GM19193 (cell line): ENCODE data around the gene VAMP8.

Experiments
- POLR2A ChIP-seq: IDR thresholded peaks from 4 replicates; pipeline ENCODE4 v1.6.1; 2011; ENCODE audit not compliant: insufficient read depth, insufficient read length; ENCODE audit errors: extremely low read depth

VAMP8 gene

GRCh38 chr2:85600951-85601770, 23.8 kb downstream of the VAMP8 start:
- no peak for TF ChIP-seq POLR2A

GRCh38 chr2:85601771-85602475, 24.5 kb downstream of the VAMP8 start:
- no peak for TF ChIP-seq POLR2A

DNA sequence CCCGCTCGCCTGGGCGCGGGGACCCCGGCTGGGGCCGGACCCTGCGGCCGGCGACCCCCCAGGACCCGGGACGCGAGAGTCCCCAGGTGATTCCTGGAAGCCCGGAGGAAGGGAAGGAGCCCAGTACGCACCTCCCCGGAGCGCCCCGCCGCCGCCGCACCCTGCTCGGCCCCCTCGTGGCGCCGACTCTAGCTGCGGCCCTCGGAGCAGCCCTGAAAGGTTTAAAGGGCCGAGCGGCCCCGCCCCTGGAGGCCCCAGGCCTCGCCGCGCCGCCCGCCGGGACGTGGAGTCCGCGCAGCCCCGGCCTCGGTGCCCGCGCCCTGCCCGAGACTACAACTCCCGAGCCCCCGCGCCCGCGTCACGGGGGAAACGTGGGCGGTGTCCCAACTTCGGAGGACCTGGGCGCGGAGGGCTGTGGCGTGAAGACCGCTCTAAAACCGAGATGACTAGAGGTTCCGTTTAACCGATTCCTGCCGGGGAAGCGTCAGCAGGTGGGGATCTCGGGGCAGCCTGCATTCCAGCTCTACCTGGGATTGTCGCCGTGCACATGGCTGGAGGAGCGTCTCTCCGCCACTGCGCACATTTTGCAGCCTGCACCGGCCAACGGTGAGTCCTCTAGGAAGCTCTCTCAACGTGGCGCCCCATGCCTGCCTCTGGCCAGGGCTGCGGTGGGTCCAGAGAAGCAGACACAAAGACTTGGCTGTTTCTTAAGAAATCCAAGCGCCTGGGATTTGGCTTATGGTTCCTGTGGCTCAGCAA, 25.3 kb downstream of the VAMP8 start, which contains the start of gene TMEM150A:
Gene TMEM150A (minus strand): TSS at position 223 of the 759 bp plus-strand sequence. CDS start 750 bp downstream, outside the sequence.
- TF ChIP-seq POLR2A = peak; percentile 65

DNA sequence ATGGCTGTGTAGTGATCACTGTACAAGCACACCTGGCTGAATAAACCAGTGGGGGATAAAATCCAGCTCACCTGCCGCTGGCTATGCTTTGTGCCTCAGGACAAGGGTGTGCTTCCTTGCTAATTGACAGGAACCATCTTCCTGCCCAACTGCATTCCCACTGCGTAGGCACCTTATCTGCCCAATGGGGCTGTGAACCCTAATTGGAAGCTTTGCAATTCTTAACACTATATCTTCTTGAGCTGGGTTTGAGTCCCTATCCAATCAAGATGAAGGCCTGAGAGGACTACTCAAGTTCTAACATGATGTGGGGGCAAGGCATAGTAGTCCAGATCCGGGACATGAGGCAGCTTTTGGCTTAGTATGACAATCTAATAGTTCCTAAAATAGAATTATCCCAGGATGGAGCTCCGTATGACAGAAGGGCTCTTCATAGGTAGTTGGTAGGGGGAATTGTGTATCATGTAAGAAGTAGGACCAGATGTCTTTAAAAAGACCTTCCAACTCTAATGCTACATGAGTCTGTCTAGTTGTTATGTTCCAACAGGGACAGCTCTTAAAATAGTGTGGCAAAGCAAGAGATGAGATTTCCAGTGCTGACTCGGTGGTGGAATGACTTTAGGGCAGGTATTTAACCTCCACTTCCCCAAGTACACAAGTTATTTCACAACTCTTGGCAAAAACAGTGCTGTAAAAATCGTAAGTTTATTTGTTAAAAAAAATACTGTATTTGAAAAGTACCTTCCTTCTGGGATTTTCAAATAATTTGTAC, 27.4 kb downstream of the VAMP8 start:
- no peak for TF ChIP-seq POLR2A

DNA sequence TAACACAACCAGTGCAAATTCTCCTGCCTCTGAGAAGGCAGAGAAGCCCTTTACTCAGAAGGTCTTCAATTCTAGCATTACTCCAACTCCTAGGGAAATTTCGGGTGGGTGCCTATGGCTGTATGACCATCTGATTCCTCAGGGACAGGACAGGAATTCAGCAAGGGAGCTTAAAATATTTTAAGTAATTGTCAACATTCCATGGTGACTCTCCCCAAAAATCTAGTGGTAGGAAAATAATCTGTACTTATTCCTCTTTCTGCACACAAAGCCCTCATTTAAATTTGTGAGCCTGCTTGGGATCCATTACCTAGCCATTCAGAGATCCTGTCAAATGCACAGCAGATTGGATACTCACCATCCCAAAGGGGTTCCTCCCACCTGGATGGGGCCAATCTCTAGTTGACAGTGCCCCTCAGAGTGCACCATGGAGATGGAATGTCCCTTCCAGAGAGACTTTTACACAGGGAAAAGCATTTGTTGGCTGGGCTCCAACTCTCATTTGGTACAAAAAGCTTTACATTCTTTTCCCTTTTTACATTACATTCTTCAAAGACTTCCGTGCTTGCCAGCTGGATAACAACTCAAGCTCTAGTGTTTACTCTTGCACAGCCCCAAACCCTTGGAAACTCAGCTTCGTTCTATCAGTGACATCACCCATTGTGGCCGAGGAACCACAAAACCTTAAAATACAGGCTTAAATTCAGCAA, 28.2 kb downstream of the VAMP8 start:
- TF ChIP-seq POLR2A = no peak

GRCh38 chr2:85606116-85606455, 28.7 kb downstream of the VAMP8 start:
- TF ChIP-seq POLR2A = no peak

GRCh38 chr2:85607268-85608215, 30.2 kb downstream of the VAMP8 start:
- TF ChIP-seq POLR2A = no peak

- TF ChIP-seq POLR2A = no peak
Observed at GRCh38 chr2:85611217-85611704, 33.9 kb downstream of the VAMP8 start.

DNA sequence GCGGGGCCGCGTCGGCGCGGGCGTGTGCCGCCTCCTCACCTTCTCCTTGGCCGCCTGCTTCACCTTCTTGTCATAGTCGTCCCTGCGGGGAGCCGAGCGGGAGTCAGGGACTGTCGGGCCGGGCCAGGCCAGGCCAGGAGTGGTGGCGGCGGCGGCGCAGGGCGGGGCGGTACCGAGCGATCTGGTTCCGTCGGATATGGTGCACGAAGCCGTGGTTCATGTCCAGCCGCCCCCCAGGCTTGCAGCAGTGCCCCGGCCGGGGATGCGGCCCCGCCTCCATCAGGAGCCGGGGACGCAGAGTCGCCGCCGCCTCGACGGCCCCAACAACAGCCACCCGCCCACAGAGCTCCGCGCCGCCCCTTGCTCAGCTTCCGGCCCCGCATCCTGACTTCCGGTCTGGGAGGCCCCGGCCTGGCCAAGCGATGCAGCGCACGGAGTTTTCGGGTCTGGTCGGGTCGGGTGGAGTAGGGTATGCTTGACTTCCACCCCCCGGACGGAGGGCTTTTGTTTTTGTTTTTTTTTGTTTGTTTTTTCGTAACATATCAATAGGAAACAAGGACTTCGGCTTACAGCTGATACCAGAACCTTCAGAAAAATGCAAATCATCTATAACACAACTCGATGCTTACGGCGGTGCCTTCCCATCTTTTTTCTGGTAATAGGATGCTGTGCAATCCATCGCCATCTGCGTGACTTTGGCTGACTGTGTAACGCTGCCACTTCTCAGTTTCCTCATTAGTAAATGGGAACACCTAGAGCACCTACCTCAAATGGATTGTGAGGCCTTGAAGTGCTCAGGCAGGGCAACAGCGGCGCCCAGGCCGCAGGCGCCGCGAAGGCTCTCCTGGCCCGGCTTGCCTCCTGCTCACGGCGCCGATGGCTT, 34.6 kb downstream of the VAMP8 start, which contains the start of gene C2orf68:
Gene C2orf68 (minus strand): TSS at position 362 of the 883 bp plus-strand sequence. CDS start 82 bp downstream, at position 280.
- peak; percentile 87 for TF ChIP-seq POLR2A

DNA sequence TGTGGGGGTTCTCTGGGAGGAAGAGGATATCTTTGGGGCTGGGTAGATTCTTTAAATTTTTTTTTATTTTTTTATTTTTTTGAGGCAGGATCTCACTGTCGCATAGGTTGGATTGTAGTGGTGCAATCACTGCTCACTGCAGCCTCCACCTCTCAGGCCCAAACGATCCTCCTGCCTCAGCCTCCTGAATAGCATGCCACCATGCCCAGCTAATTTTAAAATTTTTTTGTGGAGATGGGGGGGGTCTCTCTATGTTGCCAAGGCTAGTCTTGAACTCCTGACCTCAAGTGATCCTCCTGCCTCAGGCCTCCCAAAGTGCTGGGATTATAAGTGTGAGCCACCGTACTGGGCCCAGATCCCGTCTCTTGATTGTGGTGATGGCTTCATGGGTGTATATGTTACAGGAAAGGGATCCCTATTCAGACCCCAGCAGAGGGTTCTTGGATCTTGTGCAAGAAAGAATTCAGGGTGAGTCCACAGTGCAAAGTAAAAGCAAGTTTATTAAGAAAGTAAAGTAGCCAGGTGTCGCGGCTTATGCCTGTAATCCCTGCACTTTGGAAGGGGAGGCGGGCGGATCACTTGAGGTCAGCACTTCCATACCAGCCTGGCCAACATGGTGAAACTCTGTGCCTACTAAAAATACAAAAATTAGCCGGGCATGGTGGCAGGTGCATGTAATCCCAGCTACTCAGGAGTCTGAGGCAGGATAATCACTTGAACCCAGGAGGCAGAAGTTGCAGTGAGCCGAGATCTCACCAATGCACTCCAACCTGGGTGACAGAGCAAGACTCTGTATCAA, 36.5 kb downstream of the VAMP8 start:
- TF ChIP-seq POLR2A = no peak

DNA sequence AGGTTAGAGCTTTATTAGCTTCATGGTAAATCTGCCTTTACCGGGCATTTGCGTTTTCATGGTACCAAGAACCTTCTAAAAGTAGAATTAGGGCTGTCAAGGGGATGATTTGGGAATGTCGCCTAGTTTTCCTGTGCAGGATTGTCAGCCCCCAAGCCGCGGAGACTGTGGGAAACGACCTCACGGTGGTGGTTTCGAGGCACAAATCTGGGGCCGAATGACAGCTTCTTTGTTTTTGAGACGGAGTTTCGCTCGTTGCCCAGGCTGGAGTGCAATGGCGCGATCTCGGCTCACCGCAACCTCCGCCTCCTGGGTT, 38.0 kb downstream of the VAMP8 start:
- TF ChIP-seq POLR2A = no peak

DNA sequence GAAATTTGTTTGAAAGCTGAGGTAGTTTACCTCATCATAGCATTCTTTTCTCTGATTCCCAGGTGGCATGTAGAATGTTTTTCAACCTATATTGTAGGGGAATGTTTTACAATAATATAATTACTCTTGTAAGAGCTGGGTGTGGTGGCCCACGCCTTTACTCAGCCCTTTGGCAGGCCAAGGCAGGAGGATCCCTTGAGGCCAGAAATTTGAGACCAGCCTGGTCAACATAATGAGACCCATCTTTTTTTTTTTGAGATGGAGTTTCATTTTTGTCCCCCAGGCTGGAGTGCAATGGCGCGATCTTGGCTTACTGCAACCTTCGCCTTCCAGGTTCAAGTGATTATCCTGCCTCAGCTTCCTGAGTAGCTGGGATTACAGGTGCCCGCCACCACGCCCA, 42.2 kb downstream of the VAMP8 start:
- no peak for TF ChIP-seq POLR2A

- TF ChIP-seq POLR2A = no peak
Observed at GRCh38 chr2:85621338-85621737, 44.0 kb downstream of the VAMP8 start.
